Tibial nerve (tissue), 4 donors: ENCODE results near the gene FRY.

ENCODE experiments used
- EP300 ChIP-seq, 2 donors: sonication (generic); formaldehyde crosslinking; IDR thresholded peaks; one replicate each; pipeline ENCODE4 v1.6.1; 2017; ENCODE audit warnings: antibody characterized with exemption in 2 of 2, mild to moderate bottlenecking in 1 of 2
- POLR2A ChIP-seq, 2 donors: fragments of 450-650 bp; IDR thresholded peaks; one replicate each; pipeline ENCODE4 v1.6.1; 2017; ENCODE audit warnings: antibody characterized with exemption in 2 of 2, mild to moderate bottlenecking in 2 of 2, moderate library complexity in 2 of 2
- TF ChIP-seq, protein P1 (sequence below), 5 experiments: fragments of 200-600 bp in 3 of 5; fragments of 450-650 bp in 2 of 5; sonication (generic) in 3 of 5; IDR thresholded peaks; one replicate each; pipeline ENCODE4 v1.5.1; 2016 to 2019; ENCODE audit warnings: antibody characterized with exemption in 5 of 5, mild to moderate bottlenecking in 3 of 5, moderate library complexity in 2 of 5

DNA sequence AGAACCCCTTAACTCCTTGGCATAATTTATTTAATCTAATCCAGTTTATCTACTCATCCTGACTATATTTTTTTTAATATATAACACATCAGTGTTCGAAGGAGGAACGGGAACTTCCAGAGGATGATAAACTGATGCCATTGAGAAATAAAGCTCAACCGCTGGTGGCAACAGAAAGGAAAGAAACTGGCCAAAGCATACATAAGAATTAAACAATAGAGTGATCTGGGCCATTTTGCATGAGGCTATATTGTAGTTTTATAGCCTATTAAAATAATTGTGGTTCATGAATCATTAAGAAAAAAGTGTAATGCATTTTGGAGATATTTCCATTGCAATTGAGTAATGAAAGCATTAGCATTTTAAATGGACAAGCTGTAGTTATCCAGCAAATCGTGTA lies 94.2 kb downstream of the FRY start:
- TF ChIP-seq, protein P1, sequence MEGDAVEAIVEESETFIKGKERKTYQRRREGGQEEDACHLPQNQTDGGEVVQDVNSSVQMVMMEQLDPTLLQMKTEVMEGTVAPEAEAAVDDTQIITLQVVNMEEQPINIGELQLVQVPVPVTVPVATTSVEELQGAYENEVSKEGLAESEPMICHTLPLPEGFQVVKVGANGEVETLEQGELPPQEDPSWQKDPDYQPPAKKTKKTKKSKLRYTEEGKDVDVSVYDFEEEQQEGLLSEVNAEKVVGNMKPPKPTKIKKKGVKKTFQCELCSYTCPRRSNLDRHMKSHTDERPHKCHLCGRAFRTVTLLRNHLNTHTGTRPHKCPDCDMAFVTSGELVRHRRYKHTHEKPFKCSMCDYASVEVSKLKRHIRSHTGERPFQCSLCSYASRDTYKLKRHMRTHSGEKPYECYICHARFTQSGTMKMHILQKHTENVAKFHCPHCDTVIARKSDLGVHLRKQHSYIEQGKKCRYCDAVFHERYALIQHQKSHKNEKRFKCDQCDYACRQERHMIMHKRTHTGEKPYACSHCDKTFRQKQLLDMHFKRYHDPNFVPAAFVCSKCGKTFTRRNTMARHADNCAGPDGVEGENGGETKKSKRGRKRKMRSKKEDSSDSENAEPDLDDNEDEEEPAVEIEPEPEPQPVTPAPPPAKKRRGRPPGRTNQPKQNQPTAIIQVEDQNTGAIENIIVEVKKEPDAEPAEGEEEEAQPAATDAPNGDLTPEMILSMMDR (IDR thresholded peaks at IDR 0.05) = no peak
- TF ChIP-seq EP300 (IDR thresholded peaks at IDR 0.05) = no peak
- no peak for TF ChIP-seq POLR2A (IDR thresholded peaks at IDR 0.05)
